ENCODE results near the gene DNMBP. TPM values are rescaled to one million over a fixed set of nuclear protein-coding genes. Genes with fewer than 3 reads are reported as not detected.

DNMBP gene
- total RNA-seq, 1 donor from 2014 or later: 26.7 TPM

- Histone ChIP-seq H3K27me3 (peaks cover 12% of the 10 kb centered on the region), H3F3A (ENCODE audit: low read depth) (no peaks in the 10 kb centered on the region), H3K36me3 (no peaks in the 10 kb centered on the region), H3K4me2 (peak overlapping the region; percentile 96), H3K4me3 (no peak overlapping the region), H4K20me1 (ENCODE audit: low read depth) (peaks cover 2% of the 10 kb centered on the region), H3K79me2 (ENCODE audit: low read depth) (peaks cover 51% of the 10 kb centered on the region), H3K9me3 (ENCODE audit: low read depth) (no peaks in the 10 kb centered on the region), H2AFZ (replicated peaks) (no peak overlapping the region), H3K9ac (no peak overlapping the region), H3K4me1 (peaks cover 15% of the 10 kb centered on the region), H3K27ac (no peak overlapping the region)
- Mint-ChIP-seq H3K9me3 (peaks cover 3% of the 10 kb centered on the region), H3K27me3 (ENCODE audit: insufficient read depth, low read depth) (peaks cover 5% of the 10 kb centered on the region), H3K4me3 (peak overlapping the region; percentile 92), H3K36me3 (peaks cover 8% of the 10 kb centered on the region), H3K27ac (no peak overlapping the region), H3K4me1 (peaks cover 48% of the 10 kb centered on the region)
- no peak for DNase-seq (ENCODE audit: low spot score)
- TF ChIP-seq CTCF (IDR thresholded peaks at IDR 0.05) (no peak), EZH2 (IDR thresholded peaks at IDR 0.05) (no peak), EZH2phosphoT487 (IDR thresholded peaks at IDR 0.05) (no peak)
Observed at GRCh38 chr10:100007231-100008141, 2.3 kb downstream of the DNMBP start.

- no peak overlapping the region for H3K4me3 Mint-ChIP-seq
- Histone ChIP-seq H3K4me2 (peak overlapping the region; percentile 34), H3K9ac (no peak overlapping the region), H4K20me1 (ENCODE audit: low read depth) (peaks cover 2% of the 10 kb centered on the region), H3K27me3 (peaks cover 12% of the 10 kb centered on the region), H3K4me3 (no peak overlapping the region), H3K4me1 (peaks cover 15% of the 10 kb centered on the region), H3F3A (ENCODE audit: low read depth) (no peaks in the 10 kb centered on the region), H3K9me3 (ENCODE audit: low read depth) (no peaks in the 10 kb centered on the region), H2AFZ (replicated peaks) (no peak overlapping the region), H3K27ac (no peak overlapping the region), H3K79me2 (ENCODE audit: low read depth) (peaks cover 52% of the 10 kb centered on the region), H3K36me3 (no peaks in the 10 kb centered on the region)
- peak overlapping the region; percentile 5 for H3K27ac Mint-ChIP-seq
- H3K27me3 Mint-ChIP-seq (ENCODE audit: insufficient read depth, low read depth): peaks cover 5% of the 10 kb centered on the region
- TF ChIP-seq CTCF (IDR thresholded peaks at IDR 0.05) (no peak), EZH2phosphoT487 (IDR thresholded peaks at IDR 0.05) (no peak), EZH2 (IDR thresholded peaks at IDR 0.05) (no peak)
- no peaks in the 10 kb centered on the region for H3K9me3 Mint-ChIP-seq
- peaks cover 8% of the 10 kb centered on the region for H3K36me3 Mint-ChIP-seq
- no peak for DNase-seq (ENCODE audit: low spot score)
- peaks cover 48% of the 10 kb centered on the region for H3K4me1 Mint-ChIP-seq
Observed at GRCh38 chr10:100006243-100006886, 3.4 kb downstream of the DNMBP start.

- DNase-seq (ENCODE audit: low spot score): no peak
- H3K9ac ChIP-seq: no peak overlapping the region
- H3K4me1 ChIP-seq: peaks cover 9% of the 10 kb centered on the region
- H3K9me3 ChIP-seq (ENCODE audit: low read depth): no peaks in the 10 kb centered on the region
- no peak overlapping the region for H3K4me3 Mint-ChIP-seq
- H3K27me3 ChIP-seq: no peaks in the 10 kb centered on the region
- peaks cover 8% of the 10 kb centered on the region for H3K36me3 Mint-ChIP-seq
- H3K4me3 ChIP-seq: no peak overlapping the region
- no peaks in the 10 kb centered on the region for H3K27me3 Mint-ChIP-seq (ENCODE audit: insufficient read depth, low read depth)
- H2AFZ ChIP-seq (replicated peaks): no peak overlapping the region
- H3K27ac Mint-ChIP-seq: peak overlapping the region; percentile 1
- TF ChIP-seq EZH2 (IDR thresholded peaks at IDR 0.05) (no peak), EZH2phosphoT487 (IDR thresholded peaks at IDR 0.05) (no peak), CTCF (IDR thresholded peaks at IDR 0.05) (no peak)
- no peaks in the 10 kb centered on the region for H3K9me3 Mint-ChIP-seq
- peaks cover 52% of the 10 kb centered on the region for H3K4me1 Mint-ChIP-seq
- H3K4me2 ChIP-seq: no peak overlapping the region
- H3K27ac ChIP-seq: no peak overlapping the region
- peaks cover 2% of the 10 kb centered on the region for H4K20me1 ChIP-seq (ENCODE audit: low read depth)
- no peaks in the 10 kb centered on the region for H3K36me3 ChIP-seq
- H3F3A ChIP-seq (ENCODE audit: low read depth): no peaks in the 10 kb centered on the region
- peaks cover 52% of the 10 kb centered on the region for H3K79me2 ChIP-seq (ENCODE audit: low read depth)
Observed at GRCh38 chr10:100004805-100005510, 4.8 kb downstream of the DNMBP start.

All from neural progenitor cell (in vitro differentiated cells).